GM12878 (cell line): ENCODE results near the gene GGPS1.

Experiments
- BHLHE40 ChIP-seq, 2 experiments: fragments of 450-650 bp in 1 of 2; IDR thresholded peaks; 2 replicates each; pipeline ENCODE4 v1.6.1; 2011 to 2017; ENCODE audit warnings: low read depth in 2 of 2, borderline replicate concordance in 1 of 2, improper control_type of control experiment in 1 of 2, low read length in 1 of 2, mild to moderate bottlenecking in 1 of 2
- CEBPB ChIP-seq, 2 experiments: fragments of 150-350 bp in 1 of 2; IDR thresholded peaks; 2 replicates each; pipeline ENCODE4 v1.6.1; 2012 to 2014; ENCODE audit warnings: low read depth in 2 of 2, low read length in 2 of 2, borderline replicate concordance in 1 of 2, inconsistent platforms in 1 of 2
- ESRRA ChIP-seq: IDR thresholded peaks from 2 replicates; pipeline ENCODE4 v1.6.1; 2012; ENCODE audit warnings: mild to moderate bottlenecking, low read length, improper control_type of control experiment
- IKZF1 ChIP-seq: fragments of 450-650 bp; conservative IDR thresholded peaks from 2 replicates; pipeline ENCODE4 v1.6.1; 2017; ENCODE audit warnings: antibody characterized with exemption, mild to moderate bottlenecking
- JUND ChIP-seq: IDR thresholded peaks from 2 replicates; pipeline ENCODE4 v1.6.1; 2012; ENCODE audit warnings: low read depth, mild to moderate bottlenecking, low read length, improper control_type of control experiment, moderate library complexity
- POLR2A ChIP-seq: IDR thresholded peaks from 2 replicates; pipeline ENCODE4 v1.6.1; 2011; ENCODE audit warnings: low read depth, mild to moderate bottlenecking, low read length
- RAD21 ChIP-seq: IDR thresholded peaks from 2 replicates; pipeline ENCODE4 v1.6.1; 2011; ENCODE audit warnings: mild to moderate bottlenecking, low read depth, low read length, moderate library complexity; ENCODE audit not compliant: insufficient read depth
- SMC3 ChIP-seq: IDR thresholded peaks from 2 replicates; pipeline ENCODE4 v1.6.1; 2011; ENCODE audit warnings: low read length, improper control_type of control experiment, borderline replicate concordance
- ZNF24 ChIP-seq: fragments of 450-650 bp; IDR thresholded peaks from 2 replicates; pipeline ENCODE4 v1.6.1; 2017; ENCODE audit warnings: antibody characterized with exemption, mild to moderate bottlenecking
- TF ChIP-seq, protein P1 (sequence below): fragments of 450-650 bp; IDR thresholded peaks from 2 replicates; pipeline ENCODE4 v1.6.1; 2017; ENCODE audit warnings: mild to moderate bottlenecking, moderate library complexity
- TF ChIP-seq, protein P2 (sequence below), 3 experiments: IDR thresholded peaks in 2 of 3; conservative IDR thresholded peaks in 1 of 3; 2 replicates each; pipeline ENCODE4 v1.5.1; 2011; ENCODE audit warnings: low read depth in 3 of 3, low read length in 3 of 3, mild to moderate bottlenecking in 3 of 3, control low read depth in 2 of 3, moderate library complexity in 2 of 3, inconsistent platforms in 1 of 3, mixed read lengths in 1 of 3; ENCODE audit not compliant: control insufficient read depth in 2 of 3, insufficient read depth in 1 of 3; ENCODE audit errors: extremely low read depth in 1 of 3
- TF ChIP-seq, protein P3 (sequence below): IDR thresholded peaks from 2 replicates; pipeline ENCODE4 v1.6.1; 2012; ENCODE audit warnings: low read depth, low read length, improper control_type of control experiment
- TF ChIP-seq, protein P4 (sequence below): fragments of 150-350 bp; IDR thresholded peaks from 2 replicates; pipeline ENCODE4 v1.6.1; 2016; ENCODE audit warnings: low read depth, low read length

DNA sequence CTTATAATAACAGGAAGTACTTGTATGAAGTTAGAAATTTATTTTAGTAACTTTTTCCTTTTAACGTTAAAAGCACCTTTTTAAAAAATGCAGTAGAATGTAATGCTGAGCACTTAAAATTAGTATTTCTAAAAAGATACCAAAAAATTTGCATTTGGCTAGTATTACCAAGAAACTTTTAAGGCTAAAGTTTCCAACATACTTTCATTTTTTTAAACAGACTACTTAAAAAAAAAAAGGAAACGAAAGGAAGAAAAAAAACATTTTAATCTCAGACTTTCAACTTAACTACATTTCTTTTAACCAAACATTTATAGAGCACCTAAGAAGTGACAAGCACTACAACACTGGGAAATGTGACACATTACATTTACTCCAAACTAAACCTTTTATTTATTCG lies 3.2 kb upstream of the GGPS1 start:
- TF ChIP-seq, protein P1, sequence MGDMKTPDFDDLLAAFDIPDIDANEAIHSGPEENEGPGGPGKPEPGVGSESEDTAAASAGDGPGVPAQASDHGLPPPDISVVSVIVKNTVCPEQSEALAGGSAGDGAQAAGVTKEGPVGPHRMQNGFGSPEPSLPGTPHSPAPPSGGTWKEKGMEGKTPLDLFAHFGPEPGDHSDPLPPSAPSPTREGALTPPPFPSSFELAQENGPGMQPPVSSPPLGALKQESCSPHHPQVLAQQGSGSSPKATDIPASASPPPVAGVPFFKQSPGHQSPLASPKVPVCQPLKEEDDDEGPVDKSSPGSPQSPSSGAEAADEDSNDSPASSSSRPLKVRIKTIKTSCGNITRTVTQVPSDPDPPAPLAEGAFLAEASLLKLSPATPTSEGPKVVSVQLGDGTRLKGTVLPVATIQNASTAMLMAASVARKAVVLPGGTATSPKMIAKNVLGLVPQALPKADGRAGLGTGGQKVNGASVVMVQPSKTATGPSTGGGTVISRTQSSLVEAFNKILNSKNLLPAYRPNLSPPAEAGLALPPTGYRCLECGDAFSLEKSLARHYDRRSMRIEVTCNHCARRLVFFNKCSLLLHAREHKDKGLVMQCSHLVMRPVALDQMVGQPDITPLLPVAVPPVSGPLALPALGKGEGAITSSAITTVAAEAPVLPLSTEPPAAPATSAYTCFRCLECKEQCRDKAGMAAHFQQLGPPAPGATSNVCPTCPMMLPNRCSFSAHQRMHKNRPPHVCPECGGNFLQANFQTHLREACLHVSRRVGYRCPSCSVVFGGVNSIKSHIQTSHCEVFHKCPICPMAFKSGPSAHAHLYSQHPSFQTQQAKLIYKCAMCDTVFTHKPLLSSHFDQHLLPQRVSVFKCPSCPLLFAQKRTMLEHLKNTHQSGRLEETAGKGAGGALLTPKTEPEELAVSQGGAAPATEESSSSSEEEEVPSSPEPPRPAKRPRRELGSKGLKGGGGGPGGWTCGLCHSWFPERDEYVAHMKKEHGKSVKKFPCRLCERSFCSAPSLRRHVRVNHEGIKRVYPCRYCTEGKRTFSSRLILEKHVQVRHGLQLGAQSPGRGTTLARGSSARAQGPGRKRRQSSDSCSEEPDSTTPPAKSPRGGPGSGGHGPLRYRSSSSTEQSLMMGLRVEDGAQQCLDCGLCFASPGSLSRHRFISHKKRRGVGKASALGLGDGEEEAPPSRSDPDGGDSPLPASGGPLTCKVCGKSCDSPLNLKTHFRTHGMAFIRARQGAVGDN: no peak
- TF ChIP-seq ZNF24: no peak
- TF ChIP-seq, protein P2, sequence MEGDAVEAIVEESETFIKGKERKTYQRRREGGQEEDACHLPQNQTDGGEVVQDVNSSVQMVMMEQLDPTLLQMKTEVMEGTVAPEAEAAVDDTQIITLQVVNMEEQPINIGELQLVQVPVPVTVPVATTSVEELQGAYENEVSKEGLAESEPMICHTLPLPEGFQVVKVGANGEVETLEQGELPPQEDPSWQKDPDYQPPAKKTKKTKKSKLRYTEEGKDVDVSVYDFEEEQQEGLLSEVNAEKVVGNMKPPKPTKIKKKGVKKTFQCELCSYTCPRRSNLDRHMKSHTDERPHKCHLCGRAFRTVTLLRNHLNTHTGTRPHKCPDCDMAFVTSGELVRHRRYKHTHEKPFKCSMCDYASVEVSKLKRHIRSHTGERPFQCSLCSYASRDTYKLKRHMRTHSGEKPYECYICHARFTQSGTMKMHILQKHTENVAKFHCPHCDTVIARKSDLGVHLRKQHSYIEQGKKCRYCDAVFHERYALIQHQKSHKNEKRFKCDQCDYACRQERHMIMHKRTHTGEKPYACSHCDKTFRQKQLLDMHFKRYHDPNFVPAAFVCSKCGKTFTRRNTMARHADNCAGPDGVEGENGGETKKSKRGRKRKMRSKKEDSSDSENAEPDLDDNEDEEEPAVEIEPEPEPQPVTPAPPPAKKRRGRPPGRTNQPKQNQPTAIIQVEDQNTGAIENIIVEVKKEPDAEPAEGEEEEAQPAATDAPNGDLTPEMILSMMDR (IDR thresholded peaks at IDR 0.05 in 2 of 3, conservative IDR thresholded peaks at IDR 0.05 in 1 of 3; ENCODE audit: control insufficient read depth in 2 of 3, extremely low read depth in 1 of 3, insufficient read depth in 1 of 3, low read depth in 3 of 3, low read length in 3 of 3): no peak
- TF ChIP-seq, protein P3, sequence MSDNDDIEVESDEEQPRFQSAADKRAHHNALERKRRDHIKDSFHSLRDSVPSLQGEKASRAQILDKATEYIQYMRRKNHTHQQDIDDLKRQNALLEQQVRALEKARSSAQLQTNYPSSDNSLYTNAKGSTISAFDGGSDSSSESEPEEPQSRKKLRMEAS: no peak
- no peak for TF ChIP-seq IKZF1
- no peak for TF ChIP-seq RAD21
- TF ChIP-seq POLR2A: no peak
- no peak for TF ChIP-seq CEBPB (IDR thresholded peaks at IDR 0.05; ENCODE audit: borderline replicate concordance in 1 of 2, low read depth in 2 of 2, low read length in 2 of 2)
- no peak for TF ChIP-seq SMC3
- TF ChIP-seq, protein P4, sequence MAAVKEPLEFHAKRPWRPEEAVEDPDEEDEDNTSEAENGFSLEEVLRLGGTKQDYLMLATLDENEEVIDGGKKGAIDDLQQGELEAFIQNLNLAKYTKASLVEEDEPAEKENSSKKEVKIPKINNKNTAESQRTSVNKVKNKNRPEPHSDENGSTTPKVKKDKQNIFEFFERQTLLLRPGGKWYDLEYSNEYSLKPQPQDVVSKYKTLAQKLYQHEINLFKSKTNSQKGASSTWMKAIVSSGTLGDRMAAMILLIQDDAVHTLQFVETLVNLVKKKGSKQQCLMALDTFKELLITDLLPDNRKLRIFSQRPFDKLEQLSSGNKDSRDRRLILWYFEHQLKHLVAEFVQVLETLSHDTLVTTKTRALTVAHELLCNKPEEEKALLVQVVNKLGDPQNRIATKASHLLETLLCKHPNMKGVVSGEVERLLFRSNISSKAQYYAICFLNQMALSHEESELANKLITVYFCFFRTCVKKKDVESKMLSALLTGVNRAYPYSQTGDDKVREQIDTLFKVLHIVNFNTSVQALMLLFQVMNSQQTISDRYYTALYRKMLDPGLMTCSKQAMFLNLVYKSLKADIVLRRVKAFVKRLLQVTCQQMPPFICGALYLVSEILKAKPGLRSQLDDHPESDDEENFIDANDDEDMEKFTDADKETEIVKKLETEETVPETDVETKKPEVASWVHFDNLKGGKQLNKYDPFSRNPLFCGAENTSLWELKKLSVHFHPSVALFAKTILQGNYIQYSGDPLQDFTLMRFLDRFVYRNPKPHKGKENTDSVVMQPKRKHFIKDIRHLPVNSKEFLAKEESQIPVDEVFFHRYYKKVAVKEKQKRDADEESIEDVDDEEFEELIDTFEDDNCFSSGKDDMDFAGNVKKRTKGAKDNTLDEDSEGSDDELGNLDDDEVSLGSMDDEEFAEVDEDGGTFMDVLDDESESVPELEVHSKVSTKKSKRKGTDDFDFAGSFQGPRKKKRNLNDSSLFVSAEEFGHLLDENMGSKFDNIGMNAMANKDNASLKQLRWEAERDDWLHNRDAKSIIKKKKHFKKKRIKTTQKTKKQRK: no peak
- no peak for TF ChIP-seq JUND
- TF ChIP-seq BHLHE40 (IDR thresholded peaks at IDR 0.05; ENCODE audit: borderline replicate concordance in 1 of 2, low read depth in 2 of 2, low read length in 1 of 2): no peak
- TF ChIP-seq ESRRA: no peak
